Neutrophil (primary cell): ENCODE results near the gene MTPN.

Experiments used
- H3K27ac ChIP-seq: fragments of 200-600 bp; sonication (generic); 2 replicates; pipeline ENCODE4 v1.5.1; 2016; ENCODE audit warnings: mild to moderate bottlenecking, moderate library complexity
- H3K27me3 ChIP-seq: fragments of 200-600 bp; sonication (generic); 2 replicates; pipeline ENCODE4 v1.6.0; 2016; ENCODE audit warnings: mild to moderate bottlenecking
- H3K36me3 ChIP-seq: fragments of 200-600 bp; sonication (generic); 2 replicates; pipeline ENCODE4 v1.5.1; 2017
- H3K4me1 ChIP-seq, 2 experiments: fragments of 200-600 bp in 1 of 2; sonication (generic) in 1 of 2; 1 replicate in 1 of 2; 2 replicates in 1 of 2; pipeline versions ENCODE4 v1.5.1 to v1.6.1; 2013 to 2016; ENCODE audit warnings: low read depth in 1 of 2, low read length in 1 of 2, mild to moderate bottlenecking in 1 of 2, moderate library complexity in 1 of 2; ENCODE audit not compliant: control insufficient read depth in 1 of 2, insufficient read depth in 1 of 2
- H3K4me3 ChIP-seq, 2 experiments: fragments of 200-600 bp in 1 of 2; sonication (generic) in 1 of 2; 1 replicate in 1 of 2; 2 replicates in 1 of 2; pipeline ENCODE4 v1.5.1; 2013 to 2016; ENCODE audit warnings: low read depth in 1 of 2, low read length in 1 of 2, mild to moderate bottlenecking in 1 of 2, moderate library complexity in 1 of 2
- H3K9me3 ChIP-seq: fragments of 200-600 bp; sonication (generic); 2 replicates; pipeline ENCODE4 v1.5.1; 2016
- TF ChIP-seq, protein P1 (sequence below): fragments of 200-600 bp; sonication (generic); IDR thresholded peaks from 2 replicates; pipeline ENCODE4 v1.5.1; 2016; ENCODE audit warnings: antibody characterized with exemption

MTPN gene

DNA sequence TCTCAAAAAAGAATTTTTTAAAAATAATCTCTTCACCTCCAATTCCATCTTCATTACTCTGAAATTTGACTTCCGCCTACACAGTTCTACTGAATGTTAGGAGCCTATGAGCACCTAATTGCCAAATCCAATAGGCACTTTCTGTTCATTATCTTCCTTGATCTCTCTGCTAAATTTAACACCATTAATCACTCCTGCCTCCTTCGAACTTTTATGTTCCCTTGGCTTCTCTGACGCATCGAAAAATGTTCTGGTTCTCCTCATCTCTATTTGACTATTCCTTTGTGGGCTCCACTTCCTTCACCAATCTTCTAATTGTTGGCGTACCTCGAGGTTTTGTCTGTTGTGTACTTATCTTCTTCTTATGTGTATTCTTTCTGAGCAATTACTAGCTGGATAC lies 87.3 kb downstream of the MTPN start:
- Histone ChIP-seq H3K4me3 (no peak overlapping the region), H3K4me1 (no peaks in the 10 kb centered on the region), H3K27me3 (no peaks in the 10 kb centered on the region), H3K36me3 (no peaks in the 10 kb centered on the region), H3K27ac (no peak overlapping the region), H3K9me3 (no peaks in the 10 kb centered on the region)
- TF ChIP-seq, protein P1, sequence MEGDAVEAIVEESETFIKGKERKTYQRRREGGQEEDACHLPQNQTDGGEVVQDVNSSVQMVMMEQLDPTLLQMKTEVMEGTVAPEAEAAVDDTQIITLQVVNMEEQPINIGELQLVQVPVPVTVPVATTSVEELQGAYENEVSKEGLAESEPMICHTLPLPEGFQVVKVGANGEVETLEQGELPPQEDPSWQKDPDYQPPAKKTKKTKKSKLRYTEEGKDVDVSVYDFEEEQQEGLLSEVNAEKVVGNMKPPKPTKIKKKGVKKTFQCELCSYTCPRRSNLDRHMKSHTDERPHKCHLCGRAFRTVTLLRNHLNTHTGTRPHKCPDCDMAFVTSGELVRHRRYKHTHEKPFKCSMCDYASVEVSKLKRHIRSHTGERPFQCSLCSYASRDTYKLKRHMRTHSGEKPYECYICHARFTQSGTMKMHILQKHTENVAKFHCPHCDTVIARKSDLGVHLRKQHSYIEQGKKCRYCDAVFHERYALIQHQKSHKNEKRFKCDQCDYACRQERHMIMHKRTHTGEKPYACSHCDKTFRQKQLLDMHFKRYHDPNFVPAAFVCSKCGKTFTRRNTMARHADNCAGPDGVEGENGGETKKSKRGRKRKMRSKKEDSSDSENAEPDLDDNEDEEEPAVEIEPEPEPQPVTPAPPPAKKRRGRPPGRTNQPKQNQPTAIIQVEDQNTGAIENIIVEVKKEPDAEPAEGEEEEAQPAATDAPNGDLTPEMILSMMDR = no peak

DNA sequence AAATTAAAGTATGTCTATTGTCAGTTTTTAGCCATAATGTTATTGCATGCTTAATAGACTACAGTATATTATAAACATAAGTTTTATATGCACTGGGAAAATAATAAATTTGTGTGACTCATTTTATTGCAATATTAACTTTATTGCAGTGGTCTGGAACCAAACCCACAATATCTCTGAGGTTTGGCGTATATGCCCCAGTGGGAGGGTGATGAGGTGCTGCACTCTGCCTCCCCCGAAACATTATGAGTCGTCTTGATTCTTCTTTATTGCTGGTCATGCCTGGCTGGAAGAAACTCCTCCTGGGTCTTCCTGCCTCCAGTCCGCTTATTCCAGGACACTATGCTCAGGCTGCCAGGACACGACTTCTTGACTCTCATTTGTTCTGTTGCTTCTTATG lies 88.4 kb downstream of the MTPN start:
- Histone ChIP-seq H3K4me1 (no peaks in the 10 kb centered on the region), H3K27me3 (no peaks in the 10 kb centered on the region), H3K27ac (no peak overlapping the region), H3K36me3 (no peaks in the 10 kb centered on the region), H3K4me3 (no peak overlapping the region), H3K9me3 (no peaks in the 10 kb centered on the region)
- TF ChIP-seq, protein P1 = no peak

DNA sequence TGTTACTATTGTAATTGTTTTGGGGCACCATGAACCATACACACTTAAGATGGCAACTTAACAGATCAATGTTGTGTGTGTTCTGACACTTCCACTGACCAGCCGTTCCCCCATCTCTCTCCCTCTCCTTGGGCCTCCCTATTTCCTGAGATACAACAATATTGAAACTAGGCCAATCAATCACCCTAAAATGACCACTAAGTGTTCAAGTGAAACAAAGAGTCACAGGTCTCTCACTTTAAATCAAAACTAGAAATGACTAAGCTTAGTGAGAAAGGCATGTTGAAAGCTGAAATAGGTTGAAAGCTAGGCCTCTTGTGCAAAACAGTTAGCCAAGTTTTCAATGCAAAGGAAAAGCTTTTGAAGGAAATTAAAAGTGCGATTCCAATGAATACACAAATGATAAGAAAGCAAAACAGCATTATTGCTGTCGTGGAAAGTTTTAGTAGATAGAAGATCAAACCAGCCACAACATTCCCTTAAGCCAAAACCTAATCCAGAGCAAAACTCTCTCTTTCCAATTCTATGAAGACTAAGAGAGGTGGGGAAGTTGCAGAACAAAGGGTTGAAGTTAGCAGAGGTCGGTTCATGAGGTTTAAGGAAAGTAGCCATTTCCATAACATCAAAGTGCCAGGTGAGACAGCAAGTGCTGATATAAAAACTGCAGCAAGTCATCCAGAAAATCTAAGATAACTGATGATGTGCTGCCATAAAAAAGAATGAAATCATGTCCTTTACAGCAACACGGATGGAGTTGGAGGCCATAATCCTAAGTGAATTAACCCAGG lies 90.6 kb downstream of the MTPN start:
- H3K27me3 ChIP-seq = no peaks in the 10 kb centered on the region
- no peaks in the 10 kb centered on the region for H3K36me3 ChIP-seq
- H3K4me3 ChIP-seq = no peak overlapping the region
- H3K27ac ChIP-seq = no peak overlapping the region
- no peaks in the 10 kb centered on the region for H3K9me3 ChIP-seq
- no peaks in the 10 kb centered on the region for H3K4me1 ChIP-seq
- TF ChIP-seq, protein P1 = no peak

DNA sequence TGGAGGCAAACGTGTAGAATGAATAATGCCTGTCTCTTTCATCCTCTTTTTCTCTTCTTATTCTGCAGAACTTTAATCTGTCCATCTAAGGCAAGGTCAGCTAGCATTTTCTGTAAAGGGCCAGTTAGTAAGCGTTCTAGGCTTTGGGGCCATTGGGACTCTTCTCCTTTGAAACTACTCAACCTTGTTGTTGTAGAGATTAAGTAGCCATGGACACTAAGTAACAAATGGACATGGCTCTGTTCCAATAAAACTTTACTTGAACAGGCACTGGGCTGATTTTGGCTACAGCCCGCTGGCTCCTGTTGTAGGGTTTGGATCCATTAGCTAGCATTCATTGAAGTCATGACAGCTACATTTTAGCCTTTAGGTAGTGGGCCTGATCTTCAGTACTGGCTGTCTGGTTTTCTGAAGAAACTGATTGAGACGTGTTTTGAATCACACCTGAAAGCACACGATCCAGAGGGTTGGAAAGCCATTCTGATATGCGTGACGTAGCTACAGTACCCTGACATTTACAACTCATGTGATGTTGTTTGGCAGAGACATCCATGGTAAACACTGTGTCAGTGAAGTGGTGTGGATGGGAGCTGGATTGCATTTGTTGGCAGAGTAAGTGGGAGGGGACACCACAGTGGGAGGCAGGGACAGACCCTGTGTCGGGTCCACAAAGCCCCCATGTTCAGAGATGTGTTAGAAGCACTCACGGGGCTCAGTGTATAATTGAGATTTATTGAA lies 92.5 kb downstream of the MTPN start:
- H3K27me3 ChIP-seq = no peaks in the 10 kb centered on the region
- no peaks in the 10 kb centered on the region for H3K4me1 ChIP-seq
- no peak overlapping the region for H3K4me3 ChIP-seq
- H3K27ac ChIP-seq = no peak overlapping the region
- no peaks in the 10 kb centered on the region for H3K9me3 ChIP-seq
- no peaks in the 10 kb centered on the region for H3K36me3 ChIP-seq
- TF ChIP-seq, protein P1 = no peak

- no peaks in the 10 kb centered on the region for H3K4me1 ChIP-seq
- no peaks in the 10 kb centered on the region for H3K36me3 ChIP-seq
- no peaks in the 10 kb centered on the region for H3K9me3 ChIP-seq
- no peak overlapping the region for H3K27ac ChIP-seq
- TF ChIP-seq, protein P1 = no peak
- no peak overlapping the region for H3K4me3 ChIP-seq
- H3K27me3 ChIP-seq = no peaks in the 10 kb centered on the region
Measured at GRCh38 chr7:135879233-135879632, 97.9 kb downstream of the MTPN start.
